HG03045 (cell line): ENCODE results near the gene ADIRF.
"Not testable (repeated sequence)": the region's sequence is repeated elsewhere in the genome, so short reads cannot be mapped to it uniquely, and the experiment has no call there.

Experiments used
- ATAC-seq: cut with Tn5 transposase; IDR thresholded peaks from one replicate; pipeline ENCODE4 v1.9.1; 2021; ENCODE audit warnings: mild to moderate bottlenecking, moderate library complexity; ENCODE audit not compliant: unreplicated experiment

Gene ADIRF

GRCh38 chr10:86976362-86977056 lies 8.2 kb downstream of the ADIRF start:
- ATAC-seq, result no peak

GRCh38 chr10:86978457-86978856 lies 10.2 kb downstream of the ADIRF start:
- not testable (repeated sequence) for ATAC-seq

GRCh38 chr10:86979296-86979818 lies 11.1 kb downstream of the ADIRF start:
- ATAC-seq, result no peak

- ATAC-seq, result no peak
These were observed 11.7 kb downstream of the ADIRF start for GRCh38 chr10:86979977-86980448.

GRCh38 chr10:86981020-86981419 lies 12.7 kb downstream of the ADIRF start:
- ATAC-seq, result not testable (repeated sequence)

GRCh38 chr10:86981716-86982115 lies 13.4 kb downstream of the ADIRF start:
- no peak for ATAC-seq

- not testable (repeated sequence) for ATAC-seq
These were observed 16.2 kb downstream of the ADIRF start for GRCh38 chr10:86984498-86984897.

- no peak for ATAC-seq
These were observed 20.2 kb downstream of the ADIRF start for GRCh38 chr10:86988520-86988919.

- not testable (repeated sequence) for ATAC-seq
These were observed 23.1 kb downstream of the ADIRF start for GRCh38 chr10:86991362-86991761.

- no peak for ATAC-seq
These were observed 24.2 kb downstream of the ADIRF start for GRCh38 chr10:86992456-86992855.

GRCh38 chr10:86992929-86993328 lies 24.6 kb downstream of the ADIRF start:
- no peak for ATAC-seq

GRCh38 chr10:86999802-87000403 lies 31.6 kb downstream of the ADIRF start:
- not testable (repeated sequence) for ATAC-seq

GRCh38 chr10:87000491-87000890 lies 32.2 kb downstream of the ADIRF start:
- ATAC-seq, result no peak

- ATAC-seq, result not testable (repeated sequence)
These were observed 38.8 kb downstream of the ADIRF start for GRCh38 chr10:87007124-87007523.

- not testable (repeated sequence) for ATAC-seq
These were observed 39.4 kb downstream of the ADIRF start for GRCh38 chr10:87007674-87008073.

GRCh38 chr10:87008303-87008702 lies 40.0 kb downstream of the ADIRF start:
- ATAC-seq, result not testable (repeated sequence)

- not testable (repeated sequence) for ATAC-seq
These were observed 40.9 kb downstream of the ADIRF start for GRCh38 chr10:87009134-87009696.

GRCh38 chr10:87013528-87013927 lies 45.2 kb downstream of the ADIRF start:
- not testable (repeated sequence) for ATAC-seq

- not testable (repeated sequence) for ATAC-seq
These were observed 46.9 kb downstream of the ADIRF start for GRCh38 chr10:87014986-87015716.

- ATAC-seq, result not testable (repeated sequence)
These were observed 49.8 kb downstream of the ADIRF start for GRCh38 chr10:87018127-87018526.

GRCh38 chr10:87019066-87019465 lies 50.8 kb downstream of the ADIRF start:
- ATAC-seq, result not testable (repeated sequence)
